Neuronal stem cell (in vitro differentiated cells): ENCODE data around the gene LCOR.

Experiments
- DNase-seq: peaks from one replicate; pipeline ENCODE4 v3.0.0-alpha.2; 2013; ENCODE audit warnings: low spot score
- H2AFZ ChIP-seq: one replicate; pipeline ENCODE4 v1.6.1; 2013; ENCODE audit warnings: mild to moderate bottlenecking, low read length, inconsistent platforms
- H2AK5ac ChIP-seq: 2 replicates; pipeline ENCODE4 v1.6.1; 2013; ENCODE audit warnings: low read depth, mild to moderate bottlenecking, inconsistent platforms, low read length, moderate library complexity, mixed read lengths
- H2BK120ac ChIP-seq: 2 replicates; pipeline ENCODE4 v1.6.1; 2013; ENCODE audit warnings: low read depth, mild to moderate bottlenecking, inconsistent platforms, low read length, moderate library complexity, mixed read lengths
- H2BK12ac ChIP-seq: one replicate; pipeline ENCODE4 v1.6.1; 2013; ENCODE audit warnings: low read length, inconsistent platforms
- H2BK15ac ChIP-seq: 2 replicates; pipeline ENCODE4 v1.6.1; 2013; ENCODE audit warnings: mild to moderate bottlenecking, low read length, inconsistent platforms, mixed read lengths
- H2BK5ac ChIP-seq: one replicate; pipeline ENCODE4 v1.6.1; 2013; ENCODE audit warnings: inconsistent platforms, mild to moderate bottlenecking, low read length, moderate library complexity
- H3K14ac ChIP-seq: one replicate; pipeline ENCODE4 v1.6.1; 2013; ENCODE audit warnings: low read length, inconsistent platforms
- H3K18ac ChIP-seq: 2 replicates; pipeline ENCODE4 v1.6.1; 2013; ENCODE audit warnings: low read length, inconsistent platforms
- H3K23ac ChIP-seq: 2 replicates; pipeline ENCODE4 v1.6.1; 2013; ENCODE audit warnings: low read depth, mild to moderate bottlenecking, mixed read lengths, low read length, inconsistent platforms; ENCODE audit not compliant: poor library complexity
- H3K27ac ChIP-seq: replicated peaks from 3 replicates; pipeline ENCODE4 v1.5.1; 2013; ENCODE audit warnings: low read length, inconsistent platforms
- H3K27me3 ChIP-seq, 3 experiments: 2 replicates each; pipeline ENCODE4 v1.6.1; 2013; ENCODE audit warnings: low read length in 3 of 3, mild to moderate bottlenecking in 2 of 3, inconsistent platforms in 1 of 3, low read depth in 1 of 3, mixed read lengths in 1 of 3, moderate library complexity in 1 of 3; ENCODE audit not compliant: control insufficient read depth in 3 of 3, insufficient read depth in 3 of 3
- H3K36me3 ChIP-seq, 2 donors: replicated peaks in 1 of 2; 2 replicates each; pipeline ENCODE4 v1.6.1; 2013; ENCODE audit warnings: low read length in 2 of 2; ENCODE audit not compliant: control insufficient read depth in 2 of 2, insufficient read depth in 2 of 2
- H3K4ac ChIP-seq: 2 replicates; pipeline ENCODE4 v1.6.1; 2013; ENCODE audit warnings: inconsistent platforms, mild to moderate bottlenecking, low read length, moderate library complexity
- H3K4me1 ChIP-seq, 2 donors: 1 replicate in 1 of 2; 2 replicates in 1 of 2; pipeline ENCODE4 v1.6.1; 2013; ENCODE audit warnings: low read length in 2 of 2, low read depth in 1 of 2; ENCODE audit not compliant: control insufficient read depth in 2 of 2, insufficient read depth in 1 of 2
- H3K4me2 ChIP-seq: one replicate; pipeline ENCODE4 v1.6.1; 2013; ENCODE audit warnings: mild to moderate bottlenecking, low read length, inconsistent platforms; ENCODE audit not compliant: insufficient read depth, poor library complexity, severe bottlenecking
- H3K4me3 ChIP-seq, 2 donors: 2 replicates each; pipeline ENCODE4 v1.5.1; 2013; ENCODE audit warnings: low read length in 2 of 2, mild to moderate bottlenecking in 2 of 2, inconsistent platforms in 1 of 2, moderate library complexity in 1 of 2
- H3K79me1 ChIP-seq: one replicate; pipeline ENCODE4 v1.6.1; 2013; ENCODE audit warnings: low read depth, mild to moderate bottlenecking, inconsistent platforms, low read length, moderate library complexity
- H3K9ac ChIP-seq: one replicate; pipeline ENCODE4 v1.6.1; 2013; ENCODE audit warnings: mild to moderate bottlenecking, low read depth, low read length, inconsistent platforms; ENCODE audit not compliant: poor library complexity
- H3K9me3 ChIP-seq, 2 donors: replicated peaks in 1 of 2; 2 replicates each; pipeline versions ENCODE3 to v1.6.1; 2013; ENCODE audit warnings: low read length in 2 of 2, mild to moderate bottlenecking in 2 of 2, inconsistent platforms in 1 of 2, low read depth in 1 of 2, mixed read lengths in 1 of 2, moderate library complexity in 1 of 2; ENCODE audit not compliant: control insufficient read depth in 2 of 2, insufficient read depth in 1 of 2
- H4K8ac ChIP-seq: one replicate; pipeline ENCODE4 v1.6.1; 2013; ENCODE audit warnings: low read depth, mild to moderate bottlenecking, inconsistent platforms, low read length, moderate library complexity
- H4K91ac ChIP-seq: one replicate; pipeline ENCODE4 v1.6.1; 2013; ENCODE audit warnings: low read length, low read depth, mild to moderate bottlenecking, inconsistent platforms; ENCODE audit not compliant: poor library complexity
- WGBS, 2 donors: extraction: QIAGEN DNeasy Blood & Tissue Kit; methylation state at CpG; one replicate each; pipeline ENCODE4 v1.1.7; 2013; ENCODE audit warnings: missing lambda C conversion rate in 2 of 2, mixed read lengths in 1 of 2; ENCODE audit not compliant: insufficient read length in 2 of 2, insufficient replicate concordance in 1 of 2; ENCODE audit errors: extremely low coverage in 2 of 2; 5-methylcytosine and 5-hydroxymethylcytosine counted together

The LCOR gene

DNA sequence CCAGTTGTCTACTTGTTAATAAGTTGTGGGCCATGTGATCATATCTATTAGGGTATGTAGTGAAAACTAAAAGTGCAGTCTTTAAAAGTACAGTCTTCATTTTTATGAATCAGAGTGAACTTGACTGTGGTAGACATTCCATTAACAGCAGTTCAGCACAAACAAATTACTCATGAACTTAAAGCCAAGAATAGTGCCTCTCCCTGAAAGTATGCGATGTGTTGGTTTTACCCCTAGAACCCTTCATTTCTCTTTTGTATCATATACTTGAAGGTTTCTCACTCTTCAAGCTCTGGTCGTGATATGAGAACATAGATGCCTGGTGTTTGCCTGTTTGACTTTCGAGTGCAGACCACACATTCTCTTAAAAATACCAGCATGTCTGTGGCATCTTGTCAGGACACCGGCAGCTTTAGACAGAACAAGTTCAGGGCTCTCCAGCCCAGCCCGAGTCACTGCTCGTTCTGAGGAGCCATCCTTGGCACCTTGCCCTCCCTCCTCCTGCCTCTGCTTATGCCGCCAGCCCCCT is 159.3 kb downstream of the LCOR start:
- H3K23ac ChIP-seq = no peak overlapping the region
- WGBS, 2 donors = no CpG with 5 or more reads among the region's 7 CpGs
- H3K4me1 ChIP-seq = peaks cover 0 to 3% of the 10 kb centered on the region in 2 donors
- H3K36me3 ChIP-seq = peaks cover 0 to 9% of the 10 kb centered on the region in 2 donors
- H4K91ac ChIP-seq = no peak overlapping the region
- H2BK12ac ChIP-seq = no peak overlapping the region
- H4K8ac ChIP-seq = no peak overlapping the region
- no peak overlapping the region for H3K4ac ChIP-seq
- H3K9ac ChIP-seq = no peak overlapping the region
- H3K27ac ChIP-seq = no peak overlapping the region
- no peak overlapping the region for H3K14ac ChIP-seq
- no peak overlapping the region for H2BK15ac ChIP-seq
- no peaks in the 10 kb centered on the region for H3K9me3 ChIP-seq
- no peak overlapping the region for H2AK5ac ChIP-seq
- H3K18ac ChIP-seq = no peak overlapping the region
- no peaks in the 10 kb centered on the region for H3K79me1 ChIP-seq
- DNase-seq = no peak
- H3K27me3 ChIP-seq = no peaks in the 10 kb centered on the region
- H3K4me3 ChIP-seq = no peak overlapping the region
- H2BK5ac ChIP-seq = no peak overlapping the region
- no peak overlapping the region for H2AFZ ChIP-seq
- no peak overlapping the region for H2BK120ac ChIP-seq
- no peak overlapping the region for H3K4me2 ChIP-seq

GRCh38 chr10:96992721-96993120 is 160.6 kb downstream of the LCOR start:
- peaks cover 0 to 7% of the 10 kb centered on the region in 2 donors for H3K36me3 ChIP-seq
- H2BK5ac ChIP-seq = no peak overlapping the region
- H2AFZ ChIP-seq = no peak overlapping the region
- no peak overlapping the region for H3K27ac ChIP-seq
- no peak overlapping the region for H3K14ac ChIP-seq
- no peak overlapping the region for H4K8ac ChIP-seq
- H2AK5ac ChIP-seq = no peak overlapping the region
- no peak overlapping the region for H3K4me2 ChIP-seq
- no peak overlapping the region for H3K9ac ChIP-seq
- H3K23ac ChIP-seq = no peak overlapping the region
- H2BK15ac ChIP-seq = no peak overlapping the region
- H2BK12ac ChIP-seq = no peak overlapping the region
- H2BK120ac ChIP-seq = no peak overlapping the region
- H3K18ac ChIP-seq = no peak overlapping the region
- no peak for DNase-seq
- no CpG with 5 or more reads among the region's 1 CpG for WGBS, 2 donors
- H3K27me3 ChIP-seq = no peaks in the 10 kb centered on the region
- peaks cover 0 to 3% of the 10 kb centered on the region in 2 donors for H3K4me1 ChIP-seq
- no peak overlapping the region for H4K91ac ChIP-seq
- H3K4me3 ChIP-seq = no peak overlapping the region
- no peaks in the 10 kb centered on the region for H3K9me3 ChIP-seq
- no peaks in the 10 kb centered on the region for H3K79me1 ChIP-seq
- no peak overlapping the region for H3K4ac ChIP-seq

DNA sequence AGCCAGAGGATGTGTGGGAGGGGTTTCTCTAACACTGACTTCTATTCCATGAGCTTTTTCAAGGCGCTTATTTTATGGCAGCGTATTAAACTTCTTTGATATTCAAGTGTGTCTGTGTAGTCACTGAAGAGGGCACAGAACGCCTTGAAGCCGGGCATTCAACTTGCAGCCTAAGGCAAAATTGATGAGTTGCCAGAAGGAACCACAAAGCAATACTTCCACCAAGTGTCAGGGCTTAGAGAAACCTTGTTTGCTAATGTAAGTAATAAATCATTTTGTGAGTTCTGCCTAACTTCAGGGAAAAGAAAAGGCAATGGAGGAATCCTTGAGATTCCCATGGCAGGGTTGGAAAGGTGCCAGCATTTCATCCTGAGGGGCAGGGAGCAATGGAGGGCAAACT is 163.8 kb downstream of the LCOR start:
- no peak overlapping the region for H3K27ac ChIP-seq
- H2AFZ ChIP-seq = no peak overlapping the region
- H3K79me1 ChIP-seq = no peaks in the 10 kb centered on the region
- H3K4me1 ChIP-seq = peaks cover 0 to 1% of the 10 kb centered on the region in 2 donors
- H3K14ac ChIP-seq = no peak overlapping the region
- H3K23ac ChIP-seq = no peak overlapping the region
- no peak overlapping the region for H2AK5ac ChIP-seq
- H3K4me3 ChIP-seq = no peak overlapping the region
- H3K9me3 ChIP-seq = no peaks in the 10 kb centered on the region
- no peak overlapping the region for H4K91ac ChIP-seq
- DNase-seq = no peak
- no peaks in the 10 kb centered on the region for H3K36me3 ChIP-seq
- no peaks in the 10 kb centered on the region for H3K27me3 ChIP-seq
- no peak overlapping the region for H3K4me2 ChIP-seq
- no peak overlapping the region for H4K8ac ChIP-seq
- H3K9ac ChIP-seq = no peak overlapping the region
- H3K18ac ChIP-seq = no peak overlapping the region
- no peak overlapping the region for H2BK5ac ChIP-seq
- no peak overlapping the region for H2BK120ac ChIP-seq
- no peak overlapping the region for H2BK12ac ChIP-seq
- H3K4ac ChIP-seq = no peak overlapping the region
- no peak overlapping the region for H2BK15ac ChIP-seq
- WGBS, 2 donors = no CpG with 5 or more reads among the region's 4 CpGs

- H3K4me1 ChIP-seq = peaks cover 0 to 1% of the 10 kb centered on the region in 2 donors
- H3K4me2 ChIP-seq = no peak overlapping the region
- no peaks in the 10 kb centered on the region for H3K79me1 ChIP-seq
- no peak overlapping the region for H3K4me3 ChIP-seq
- no CpG with 5 or more reads among the region's 6 CpGs for WGBS, 2 donors
- H3K27me3 ChIP-seq = no peaks in the 10 kb centered on the region
- H3K23ac ChIP-seq = no peak overlapping the region
- H3K9ac ChIP-seq = no peak overlapping the region
- no peak overlapping the region for H2BK5ac ChIP-seq
- no peaks in the 10 kb centered on the region for H3K9me3 ChIP-seq
- H3K27ac ChIP-seq = no peak overlapping the region
- H3K36me3 ChIP-seq = no peaks in the 10 kb centered on the region
- H2BK120ac ChIP-seq = no peak overlapping the region
- no peak overlapping the region for H2BK15ac ChIP-seq
- H4K91ac ChIP-seq = no peak overlapping the region
- no peak overlapping the region for H3K4ac ChIP-seq
- no peak overlapping the region for H4K8ac ChIP-seq
- no peak overlapping the region for H3K18ac ChIP-seq
- H2BK12ac ChIP-seq = no peak overlapping the region
- no peak overlapping the region for H2AK5ac ChIP-seq
- H2AFZ ChIP-seq = no peak overlapping the region
- no peak for DNase-seq
- no peak overlapping the region for H3K14ac ChIP-seq
Measured at GRCh38 chr10:96996275-96996965, 164.3 kb downstream of the LCOR start.
